HG03095 (cell line): ENCODE results near the gene RNPEPL1.
"Not testable (repeated sequence)": the region's sequence is repeated elsewhere in the genome, so short reads cannot be mapped to it uniquely, and the experiment has no call there.

Experiments used
- ATAC-seq: cut with Tn5 transposase; IDR thresholded peaks from one replicate; pipeline ENCODE4 v1.9.1; 2021; ENCODE audit warnings: moderate library complexity; ENCODE audit not compliant: unreplicated experiment

RNPEPL1 gene

DNA sequence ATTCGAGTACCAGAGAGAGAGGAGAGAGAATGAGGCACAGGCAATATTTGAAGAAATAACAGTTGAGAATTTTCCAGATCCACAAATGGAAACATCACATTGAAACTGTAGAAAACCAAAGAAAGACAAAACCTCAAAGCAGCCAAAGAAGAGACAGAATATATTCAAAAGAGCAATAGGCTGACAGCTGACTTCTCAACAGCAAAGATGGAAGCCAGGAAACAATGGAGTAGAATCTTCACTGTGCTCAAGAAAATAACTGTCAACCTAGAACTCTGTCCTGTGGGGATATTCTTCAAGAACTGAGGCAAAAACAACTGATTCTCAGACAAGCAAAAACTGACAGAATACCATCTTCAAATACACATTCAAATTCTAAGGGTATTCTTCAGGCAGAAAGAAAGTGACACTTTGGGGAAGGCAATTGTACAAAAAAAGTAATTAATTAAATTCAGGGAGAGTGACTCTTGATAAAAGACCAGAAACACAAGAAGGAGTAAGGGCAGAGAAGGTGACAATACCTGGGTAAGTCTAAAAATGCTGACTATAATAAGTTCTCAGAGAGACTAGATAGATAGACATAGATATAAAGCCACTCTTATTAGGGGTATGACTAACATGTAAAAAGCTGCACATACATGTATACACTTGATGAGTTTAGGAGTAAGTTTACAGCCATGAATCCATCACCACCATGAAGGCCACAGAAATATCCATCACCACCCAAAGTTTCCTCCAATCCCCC, 36.1 kb upstream of the RNPEPL1 start:
- ATAC-seq = no peak

DNA sequence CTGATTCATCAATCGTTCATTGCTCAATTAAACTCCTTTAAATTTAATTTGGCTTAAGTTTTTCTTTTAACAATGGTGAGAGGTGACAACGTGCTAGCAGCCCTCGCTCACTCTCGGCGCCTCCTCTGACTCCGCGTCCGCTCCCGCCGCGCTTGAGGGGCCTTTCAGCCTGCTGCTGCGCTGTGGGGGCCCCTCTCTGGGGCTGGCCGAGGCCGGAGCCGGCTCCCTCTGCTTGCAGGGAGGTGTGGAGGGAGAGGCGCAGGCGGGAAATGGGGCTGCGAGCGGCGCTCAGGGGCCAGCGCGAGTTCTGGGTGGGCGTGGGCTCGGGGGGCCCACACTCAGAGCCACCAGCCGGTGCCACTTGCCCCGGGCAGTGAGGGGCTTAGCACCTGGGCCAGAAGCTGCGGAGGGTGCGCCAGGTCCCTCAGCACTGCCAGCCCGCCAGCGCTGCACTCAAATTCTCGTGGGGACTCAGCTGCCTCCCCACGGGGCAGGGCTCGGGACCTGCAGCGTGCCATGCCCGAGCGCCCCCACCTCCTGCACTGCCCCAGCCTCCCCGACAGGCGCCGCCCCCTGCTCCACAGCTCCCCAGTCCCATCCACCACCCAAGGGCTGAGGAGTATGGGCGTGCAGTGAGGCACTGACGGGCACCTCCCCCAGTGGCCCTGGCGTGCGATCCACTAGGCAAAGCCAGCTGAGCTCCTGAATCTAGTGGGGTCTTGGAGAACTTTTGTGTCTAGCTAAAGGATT, 30.1 kb upstream of the RNPEPL1 start:
- no peak for ATAC-seq

- not testable (repeated sequence) for ATAC-seq
These were observed 29.2 kb upstream of the RNPEPL1 start for GRCh38 chr2:240539101-240539500.

DNA sequence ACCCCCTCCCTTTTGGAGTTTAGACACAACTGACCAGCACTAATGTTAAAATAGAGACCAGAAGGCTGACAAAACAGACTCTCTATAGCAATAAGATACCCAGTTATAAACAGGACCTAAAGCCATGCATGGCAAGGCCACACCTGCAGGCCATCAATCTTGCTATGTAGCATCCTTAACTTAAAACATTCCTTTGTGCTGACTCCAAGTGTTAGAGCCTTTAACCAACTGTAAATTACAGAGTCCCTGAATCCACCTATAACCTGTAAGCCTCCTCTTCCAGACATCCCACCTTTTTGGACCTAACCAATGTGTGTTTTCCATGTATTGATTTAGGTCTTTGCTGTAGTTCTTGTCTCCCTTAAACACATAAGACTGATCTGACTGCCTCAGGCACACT, 28.4 kb upstream of the RNPEPL1 start:
- ATAC-seq = no peak

- no peak for ATAC-seq
These were observed 17.0 kb upstream of the RNPEPL1 start for GRCh38 chr2:240551288-240551687.

DNA sequence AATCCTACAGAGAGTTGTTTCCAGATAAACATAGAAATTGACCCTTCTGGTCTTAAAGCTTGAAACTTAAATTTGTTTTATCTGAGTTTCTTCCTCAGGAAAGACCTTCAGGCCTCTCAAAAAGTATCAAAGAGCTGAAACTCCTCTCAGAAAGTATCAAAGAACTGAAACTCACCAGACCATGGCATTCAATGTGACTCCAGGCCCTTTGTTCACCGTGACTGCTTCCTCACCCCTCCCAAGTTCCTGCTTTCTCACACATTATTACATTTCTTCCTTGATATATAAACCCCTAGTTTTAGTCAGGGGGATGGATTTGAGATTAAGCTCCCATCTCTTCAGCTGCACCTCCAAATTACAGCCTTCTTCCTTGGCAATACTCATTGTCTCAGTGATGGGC, 16.5 kb upstream of the RNPEPL1 start:
- ATAC-seq = no peak

DNA sequence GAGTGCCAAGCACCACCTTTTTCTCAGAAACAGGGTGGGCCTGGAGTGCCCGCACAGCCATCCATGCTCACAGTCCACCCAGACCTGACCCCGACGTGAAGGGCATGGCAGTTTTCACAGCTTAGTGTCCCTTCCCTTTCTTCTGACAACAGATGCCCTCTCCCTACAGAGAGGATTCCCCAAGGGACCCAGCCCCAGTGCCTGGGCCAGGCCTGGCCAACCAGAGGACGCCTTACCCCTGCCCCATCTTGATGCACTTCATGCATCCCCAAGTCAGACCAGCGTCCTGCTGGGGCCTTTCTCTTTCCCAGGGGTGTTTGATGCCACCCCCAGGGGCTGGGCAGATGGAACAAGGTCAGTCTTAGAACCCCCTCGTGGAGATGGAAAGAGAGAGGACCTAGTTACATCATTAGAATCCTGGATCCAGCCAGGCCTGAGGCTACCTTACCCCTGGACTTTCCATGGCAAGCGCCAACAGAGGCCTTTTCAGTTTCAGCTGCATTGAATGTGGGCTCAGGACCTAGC, 14.3 kb upstream of the RNPEPL1 start:
- ATAC-seq = no peak

- ATAC-seq = no peak
These were observed 13.4 kb upstream of the RNPEPL1 start for GRCh38 chr2:240554767-240555493.

DNA sequence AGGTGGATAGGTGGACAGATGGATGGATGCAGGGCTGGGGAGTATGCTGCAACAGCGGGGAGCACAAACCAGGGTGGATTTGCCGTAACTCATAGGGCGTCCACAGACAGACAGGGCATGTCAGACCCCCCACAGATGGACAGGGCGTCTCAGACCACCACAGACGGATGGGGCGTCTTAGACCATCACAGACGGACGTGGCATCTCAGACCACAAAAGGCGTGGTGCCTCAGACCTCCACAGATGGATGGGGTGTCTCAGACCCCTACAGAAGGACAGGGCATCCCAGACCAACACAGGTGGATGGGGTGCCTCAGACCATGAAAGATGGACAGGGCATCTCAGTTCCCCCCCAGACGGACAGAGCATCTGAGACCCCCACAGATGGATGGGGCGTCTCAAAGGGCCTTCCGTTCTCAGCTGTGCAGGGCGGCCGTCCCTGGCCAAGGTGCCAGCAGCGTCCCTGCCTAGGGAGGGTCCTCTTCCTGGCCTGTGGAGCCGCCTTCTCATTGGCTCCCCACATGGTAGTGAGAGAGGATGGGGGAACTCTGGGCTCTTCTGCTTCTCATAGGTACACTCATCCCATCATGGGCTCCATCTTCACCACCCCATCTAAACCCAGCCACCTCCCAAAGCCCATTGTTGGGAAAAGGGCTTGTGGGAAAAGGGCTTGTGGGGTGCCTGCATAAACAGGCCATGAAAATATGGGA, 12.6 kb upstream of the RNPEPL1 start:
- no peak for ATAC-seq

DNA sequence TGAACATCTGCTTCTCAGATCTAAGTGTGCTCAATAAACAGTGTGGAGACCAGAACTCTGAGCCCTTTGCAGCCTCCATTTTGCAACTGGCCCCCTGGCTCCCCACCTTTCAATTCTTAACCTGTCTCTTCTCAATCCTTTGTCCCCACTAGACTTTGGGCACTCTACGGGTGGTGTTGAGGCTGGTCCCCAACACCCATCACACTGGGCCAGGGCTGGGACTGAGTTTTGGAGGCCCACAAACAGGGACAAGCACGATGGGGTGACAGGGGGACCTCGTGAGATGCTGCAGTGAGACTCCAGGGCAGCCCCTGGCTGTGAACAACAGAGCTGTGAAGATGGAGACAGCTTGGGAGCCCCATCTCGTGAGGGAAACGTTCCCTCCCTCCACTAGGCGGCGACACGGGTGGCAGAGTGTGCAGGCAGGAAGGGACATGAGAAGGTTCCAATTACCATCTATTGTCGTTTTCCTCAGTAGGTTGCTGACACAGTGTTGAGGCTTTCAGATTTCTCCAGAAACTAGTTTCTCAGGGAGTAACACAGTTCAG, 11.7 kb upstream of the RNPEPL1 start:
- no peak for ATAC-seq

- ATAC-seq = no peak
These were observed 11.1 kb upstream of the RNPEPL1 start for GRCh38 chr2:240557101-240557751.

DNA sequence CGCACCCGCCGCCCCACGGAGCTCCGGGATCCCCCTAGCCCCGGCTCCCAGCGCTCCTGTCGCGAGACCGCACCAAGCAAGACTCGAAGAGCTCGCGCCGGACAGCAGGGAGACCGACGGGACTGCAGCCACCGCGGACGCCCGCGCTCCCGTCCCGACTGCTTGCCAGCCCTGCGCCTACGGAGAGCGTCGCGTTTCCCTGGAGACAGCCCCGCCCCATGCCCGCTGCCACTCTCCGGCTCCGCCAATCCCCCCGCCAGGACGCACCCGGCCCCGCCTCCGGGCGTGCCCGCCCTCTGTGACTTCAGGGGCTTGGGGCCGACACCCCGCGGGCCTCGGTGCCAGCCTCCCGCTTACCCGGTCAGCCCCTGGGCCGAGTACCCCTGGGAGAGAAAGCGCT, 10.5 kb upstream of the RNPEPL1 start, which contains the start of gene ANKMY1:
TSS of gene ANKMY1 (minus strand) at position 181 of the 400 bp plus-strand sequence. CDS start 653 bp downstream, outside the sequence.
- ATAC-seq = no peak

DNA sequence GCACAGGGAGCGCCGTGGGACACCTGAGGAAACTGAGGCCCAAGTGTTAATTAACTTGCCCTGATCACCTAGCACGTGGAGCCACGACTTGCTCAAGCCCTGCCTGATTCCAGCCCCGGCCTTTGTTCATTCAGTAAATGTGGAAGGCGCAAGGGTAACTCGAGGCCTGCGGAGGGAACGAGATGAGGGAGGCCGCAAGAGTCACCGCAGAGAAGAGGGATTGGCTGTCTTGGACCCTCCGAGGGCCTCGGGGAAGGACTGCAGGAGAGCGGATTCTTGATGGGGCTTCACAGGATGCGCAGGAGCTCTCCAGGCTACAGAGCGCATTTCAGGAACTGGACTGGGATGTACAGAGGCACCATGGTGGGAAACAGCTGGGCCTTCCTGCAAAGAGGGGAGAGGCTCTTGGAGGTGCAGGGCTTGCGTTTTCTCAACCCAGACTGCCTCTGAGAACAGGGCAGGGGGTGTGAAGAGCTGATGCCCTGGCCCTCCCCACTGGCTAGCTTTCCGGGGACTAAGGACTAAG, 10.0 kb upstream of the RNPEPL1 start:
- ATAC-seq = no peak

DNA sequence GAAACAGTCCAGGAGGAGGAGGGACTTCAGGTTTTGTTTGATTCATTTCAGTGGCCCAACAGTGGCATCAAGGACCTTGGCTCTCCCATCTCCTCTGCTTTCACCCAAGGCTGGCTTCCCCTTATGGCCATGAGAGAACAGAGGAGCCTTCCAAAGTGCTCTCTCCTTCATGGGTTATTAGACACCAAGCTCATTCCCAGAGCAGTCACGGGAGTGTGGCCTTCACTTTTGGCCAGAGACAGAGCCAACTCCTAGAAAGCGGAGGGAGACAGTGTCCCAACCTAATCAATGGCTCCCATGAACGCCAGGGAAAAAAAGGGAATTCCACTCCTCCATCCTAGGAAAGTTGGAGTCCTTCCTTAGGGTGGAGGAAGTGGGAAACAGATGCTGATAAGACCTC, 9.0 kb upstream of the RNPEPL1 start:
- ATAC-seq = no peak

- ATAC-seq = peak; percentile 52
These were observed 8.2 kb upstream of the RNPEPL1 start, which contains the start of gene DUSP28 for GRCh38 chr2:240560084-240560479. DUSP28 (plus strand) TSS chr2:240560357; CDS start chr2:240560685, 328 bp downstream.

DNA sequence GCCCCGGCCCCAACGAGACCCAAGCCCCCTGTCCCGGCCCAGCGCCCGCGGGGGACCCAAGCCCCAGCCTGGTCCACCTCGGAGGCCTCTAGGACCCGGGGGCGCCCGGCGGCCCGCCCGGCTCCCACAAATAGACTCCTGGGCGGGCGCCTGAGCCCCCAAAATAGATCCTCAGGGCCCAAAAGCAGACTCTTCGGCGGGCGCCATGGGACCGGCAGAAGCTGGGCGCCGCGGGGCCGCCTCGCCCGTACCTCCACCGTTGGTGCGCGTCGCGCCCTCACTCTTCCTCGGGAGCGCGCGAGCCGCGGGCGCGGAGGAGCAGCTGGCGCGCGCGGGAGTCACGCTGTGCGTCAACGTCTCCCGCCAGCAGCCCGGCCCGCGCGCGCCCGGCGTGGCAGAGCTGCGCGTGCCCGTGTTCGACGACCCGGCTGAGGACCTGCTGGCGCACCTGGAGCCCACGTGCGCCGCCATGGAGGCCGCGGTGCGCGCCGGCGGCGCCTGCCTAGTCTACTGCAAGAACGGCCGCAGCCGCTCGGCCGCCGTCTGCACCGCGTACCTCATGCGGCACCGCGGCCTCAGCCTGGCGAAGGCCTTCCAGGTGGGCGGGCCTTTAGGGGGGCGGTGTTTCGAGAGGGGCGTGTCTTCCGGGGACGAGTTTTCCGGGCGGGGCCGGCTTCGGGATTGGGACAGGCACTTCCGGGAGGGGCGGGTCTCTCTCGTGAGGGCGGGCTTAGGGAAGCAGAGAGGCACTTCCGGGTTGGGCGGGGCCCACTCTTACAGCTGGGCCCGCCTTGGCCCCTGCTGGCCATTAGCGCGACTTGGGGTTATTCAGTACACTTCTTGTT, 7.6 kb upstream of the RNPEPL1 start:
- ATAC-seq = peak; percentile 47

GRCh38 chr2:240561325-240561971, 6.8 kb upstream of the RNPEPL1 start:
- ATAC-seq = no peak

DNA sequence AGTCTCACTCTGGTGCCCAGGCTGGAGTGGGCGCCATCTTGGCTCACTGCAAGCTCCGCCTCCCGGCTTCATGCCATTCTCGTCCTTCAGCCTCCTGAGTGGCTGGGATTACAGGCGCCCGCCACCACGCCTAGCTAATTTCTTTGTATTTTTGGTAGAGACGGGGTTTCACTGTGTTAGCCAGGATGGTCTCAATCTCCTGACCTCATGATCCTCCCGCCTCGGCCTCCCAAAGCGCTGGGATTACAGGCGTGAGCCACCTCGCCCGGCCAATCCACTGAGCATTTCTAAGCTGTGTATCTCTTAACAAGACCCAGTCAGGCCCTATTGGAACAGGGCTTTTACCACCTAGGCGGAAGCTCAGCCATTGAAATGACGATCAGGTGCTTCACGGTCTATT, 5.1 kb upstream of the RNPEPL1 start:
- not testable (repeated sequence) for ATAC-seq
